Upper lobe of right lung (tissue), 1 donor: ENCODE results near the gene SPDYE18. TPM values are rescaled to one million over a fixed set of nuclear protein-coding genes. Genes with fewer than 3 reads are reported as not detected.

Experiments
- total RNA-seq: library from RNA; stranded (reverse); fragmentation: NEBNext Ultra II Directional; extraction: Animal tissue kit (Norgen Biotek cat#: 25700); gene quantifications from one replicate; pipeline ENCODE4 v1.2.1, GENCODE V29; 2021
- donor health status: DM: no; HTN: yes; CAD: no; lungs with severe emphysema.

SPDYE18 gene
- total RNA-seq, 1 donor from 2014 or later: not detected

Other genes starting within 250 kb of the SPDYE18 start
- not detected for gene SPDYE17, start 30.2 kb downstream of the SPDYE18 start, total RNA-seq
- 4.3 TPM for gene CCDC146, start 60.1 kb upstream of the SPDYE18 start, total RNA-seq
- 32.1 TPM for gene FGL2, start 137.3 kb upstream of the SPDYE18 start, total RNA-seq